Measurements from ENCODE around the gene MTCH2.
"Not testable (repeated sequence)": the region's sequence is repeated elsewhere in the genome, so short reads cannot be mapped to it uniquely, and the experiment has no call there.

MTCH2 gene

DNA sequence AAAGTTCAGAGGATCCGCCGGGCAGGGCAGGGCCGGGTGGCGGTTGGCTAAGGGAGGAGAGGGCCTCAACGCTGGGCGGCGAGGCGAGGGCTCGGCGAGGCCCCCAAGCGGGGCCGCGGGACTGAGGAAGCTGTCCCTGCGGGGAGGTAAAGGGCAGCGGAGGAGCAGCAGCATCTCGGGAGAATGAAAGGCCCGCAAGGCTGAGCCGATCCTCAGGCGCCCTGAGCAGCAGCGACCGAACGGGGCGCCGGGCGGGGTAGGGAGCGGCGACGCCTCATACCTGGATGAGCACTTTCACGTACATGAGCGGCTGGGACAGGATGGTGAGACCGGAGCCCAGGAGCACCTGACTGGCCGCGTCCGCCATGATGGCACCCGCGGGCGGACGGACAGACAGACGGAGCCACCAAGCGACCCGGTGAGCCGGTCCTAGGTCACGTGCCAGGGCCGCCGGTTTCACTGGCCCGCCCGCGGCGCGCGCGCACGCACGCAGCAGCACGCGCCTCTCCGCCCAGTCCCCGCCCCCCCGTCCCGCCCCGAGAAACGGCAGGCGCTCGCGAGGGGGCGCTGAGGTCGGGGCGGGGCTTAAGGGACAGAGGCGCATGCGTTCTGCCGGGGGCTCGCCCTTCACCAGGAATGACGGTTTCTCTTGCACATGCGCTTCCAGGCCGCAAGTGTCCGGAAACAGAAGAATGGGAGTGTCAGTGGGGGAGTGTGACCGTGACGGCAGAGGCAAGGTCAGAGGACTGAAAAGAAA is at the start of gene MTCH2:
Gene MTCH2, minus strand, starts transcription at position 461 of the 757 bp plus-strand sequence. Its CDS starts 94 bp downstream, at position 367.
- Mint-ChIP-seq H3K27me3 (no peaks in the 10 kb centered on the region), H3K27ac (peak within 1 kb of the TSS; percentile 97), H3K9me3 (no peaks in the 10 kb centered on the region), H3K4me1 (ENCODE audit: low read depth) (peaks cover 14% of the 10 kb centered on the region), H3K36me3 (ENCODE audit: low read depth) (peaks cover 38% of the 10 kb centered on the region), H3K4me3 (peak within 1 kb of the TSS; percentile 97)
- intact Hi-C loops (cut with micrococcal nuclease), result loop anchor here (1.0 to 2.0 kb wide), 2 partner anchors 73 to 125 kb away; partner anchors contain the start of genes AGBL2 and FNBP4

GRCh38 chr11:47691979-47692378 is 49.6 kb upstream of the MTCH2 start:
- H3K4me3 Mint-ChIP-seq, result no peak overlapping the region
- H3K27ac Mint-ChIP-seq, result no peak overlapping the region
- H3K4me1 Mint-ChIP-seq (ENCODE audit: low read depth), result peaks cover 11% of the 10 kb centered on the region
- H3K36me3 Mint-ChIP-seq (ENCODE audit: low read depth), result no peaks in the 10 kb centered on the region
- no peaks in the 10 kb centered on the region for H3K27me3 Mint-ChIP-seq
- intact Hi-C loops (cut with micrococcal nuclease), result no loop called here
- H3K9me3 Mint-ChIP-seq, result no peaks in the 10 kb centered on the region

- Mint-ChIP-seq H3K4me1 (ENCODE audit: low read depth) (peaks cover 11% of the 10 kb centered on the region), H3K4me3 (no peak overlapping the region), H3K36me3 (ENCODE audit: low read depth) (no peaks in the 10 kb centered on the region), H3K9me3 (no peaks in the 10 kb centered on the region), H3K27ac (no peak overlapping the region), H3K27me3 (no peaks in the 10 kb centered on the region)
- intact Hi-C loops (cut with micrococcal nuclease), result no loop called here
These were observed 47.1 kb upstream of the MTCH2 start for GRCh38 chr11:47689480-47689879.

- intact Hi-C loops (cut with micrococcal nuclease), result no loop called here
- Mint-ChIP-seq H3K36me3 (ENCODE audit: low read depth) (no peaks in the 10 kb centered on the region), H3K9me3 (no peaks in the 10 kb centered on the region), H3K27me3 (no peaks in the 10 kb centered on the region), H3K4me3 (no peak overlapping the region), H3K4me1 (ENCODE audit: low read depth) (peaks cover 11% of the 10 kb centered on the region), H3K27ac (no peak overlapping the region)
These were observed 46.6 kb upstream of the MTCH2 start for GRCh38 chr11:47688991-47689390.

GRCh38 chr11:47688111-47688510 is 45.8 kb upstream of the MTCH2 start:
- Mint-ChIP-seq H3K27me3 (no peaks in the 10 kb centered on the region), H3K36me3 (ENCODE audit: low read depth) (no peaks in the 10 kb centered on the region), H3K4me3 (no peak overlapping the region), H3K4me1 (ENCODE audit: low read depth) (peaks cover 11% of the 10 kb centered on the region), H3K27ac (no peak overlapping the region), H3K9me3 (no peaks in the 10 kb centered on the region)
- intact Hi-C loops (cut with micrococcal nuclease), result no loop called here

- H3K4me3 Mint-ChIP-seq; H3K4me1 Mint-ChIP-seq (ENCODE audit: low read depth); H3K27me3 Mint-ChIP-seq; H3K27ac Mint-ChIP-seq; intact Hi-C loops (cut with micrococcal nuclease); H3K36me3 Mint-ChIP-seq (ENCODE audit: low read depth); H3K9me3 Mint-ChIP-seq: not testable (repeated sequence)
These were observed 44.3 kb upstream of the MTCH2 start for GRCh38 chr11:47686704-47687103.

GRCh38 chr11:47686151-47686550 is 43.8 kb upstream of the MTCH2 start:
- no peak overlapping the region for H3K27ac Mint-ChIP-seq

DNA sequence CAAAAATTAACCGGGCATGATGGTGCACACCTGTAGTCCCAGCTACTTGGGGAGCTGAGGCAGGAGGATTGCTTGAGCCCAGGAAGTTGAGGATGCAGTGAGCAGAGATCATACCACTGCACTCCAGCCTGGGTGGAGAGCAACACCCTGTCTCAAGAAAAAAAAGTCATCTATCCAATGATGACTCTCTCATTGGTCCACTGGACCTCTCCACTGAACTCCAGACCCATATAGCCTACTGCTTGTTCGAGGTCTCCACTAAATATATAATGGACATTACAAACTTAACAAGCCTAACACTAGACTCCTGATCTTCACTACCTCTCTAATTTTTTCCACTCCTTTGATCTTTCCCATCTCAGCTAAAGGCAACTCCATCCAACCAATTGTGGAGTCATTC is 33.5 kb upstream of the MTCH2 start:
- intact Hi-C loops (cut with micrococcal nuclease), result no loop called here
- H3K36me3 Mint-ChIP-seq (ENCODE audit: low read depth), result no peaks in the 10 kb centered on the region
- H3K4me1 Mint-ChIP-seq (ENCODE audit: low read depth), result no peaks in the 10 kb centered on the region
- no peak overlapping the region for H3K4me3 Mint-ChIP-seq
- H3K27me3 Mint-ChIP-seq, result no peaks in the 10 kb centered on the region
- H3K27ac Mint-ChIP-seq, result no peak overlapping the region
- no peaks in the 10 kb centered on the region for H3K9me3 Mint-ChIP-seq

More at GRCh38 chr11:47686151-47686550, 43.8 kb upstream of the MTCH2 start:
- Mint-ChIP-seq H3K36me3 (ENCODE audit: low read depth) (no peaks in the 10 kb centered on the region), H3K9me3 (no peaks in the 10 kb centered on the region), H3K4me3 (no peak overlapping the region), H3K27me3 (no peaks in the 10 kb centered on the region), H3K4me1 (ENCODE audit: low read depth) (peaks cover 7% of the 10 kb centered on the region)
- intact Hi-C loops (cut with micrococcal nuclease), result no loop called here

- no peak overlapping the region for H3K27ac Mint-ChIP-seq
These were observed 29.9 kb upstream of the MTCH2 start for GRCh38 chr11:47672283-47672730.

DNA sequence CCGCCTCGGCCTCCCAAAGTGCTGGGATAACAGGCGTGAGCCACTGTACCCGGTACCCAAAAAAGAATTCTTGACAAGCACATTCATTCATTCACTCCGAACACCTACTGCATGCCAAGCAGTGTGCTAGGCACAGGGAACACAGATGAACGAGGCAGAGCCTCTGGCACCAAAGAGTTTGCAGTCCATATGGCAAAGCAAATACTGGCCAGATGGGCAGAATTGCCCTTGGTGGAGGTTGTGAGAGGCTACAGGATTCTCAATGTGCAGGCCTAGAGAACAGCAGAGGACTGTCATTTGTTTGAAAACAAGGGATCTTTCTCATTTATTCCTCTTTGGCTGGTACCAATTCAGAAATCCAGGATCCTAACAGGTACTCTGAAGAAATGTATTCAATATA is 27.5 kb upstream of the MTCH2 start:
- H3K4me1 Mint-ChIP-seq (ENCODE audit: low read depth), result no peaks in the 10 kb centered on the region
- no peaks in the 10 kb centered on the region for H3K36me3 Mint-ChIP-seq (ENCODE audit: low read depth)
- H3K4me3 Mint-ChIP-seq, result no peak overlapping the region
- intact Hi-C loops (cut with micrococcal nuclease), result no loop called here
- no peaks in the 10 kb centered on the region for H3K27me3 Mint-ChIP-seq
- no peaks in the 10 kb centered on the region for H3K9me3 Mint-ChIP-seq
- H3K27ac Mint-ChIP-seq, result no peak overlapping the region

More at GRCh38 chr11:47672283-47672730, 29.9 kb upstream of the MTCH2 start:
- H3K9me3 Mint-ChIP-seq, result no peaks in the 10 kb centered on the region
- no peaks in the 10 kb centered on the region for H3K27me3 Mint-ChIP-seq
- no peaks in the 10 kb centered on the region for H3K36me3 Mint-ChIP-seq (ENCODE audit: low read depth)
- no peaks in the 10 kb centered on the region for H3K4me1 Mint-ChIP-seq (ENCODE audit: low read depth)
- intact Hi-C loops (cut with micrococcal nuclease), result no loop called here
- H3K4me3 Mint-ChIP-seq, result no peak overlapping the region

DNA sequence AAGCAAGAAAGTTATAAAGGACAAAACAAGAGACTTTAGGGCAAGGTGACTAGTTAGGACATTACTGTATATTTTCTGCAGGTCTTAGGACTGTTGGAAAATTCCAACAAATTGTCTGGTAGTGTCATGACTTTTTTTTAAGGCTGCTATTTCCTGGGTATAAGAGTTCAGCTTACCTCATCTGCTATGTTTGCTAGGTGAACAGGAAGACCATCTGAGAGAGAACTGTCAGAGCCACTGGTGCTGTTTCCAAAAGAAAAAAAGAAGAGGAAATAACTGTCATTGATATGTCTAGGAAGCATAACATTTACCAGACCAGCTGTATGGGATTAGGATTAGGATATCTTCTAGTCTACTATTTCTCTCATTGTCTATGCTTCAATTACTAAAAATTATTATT is 26.3 kb upstream of the MTCH2 start:
- no peak overlapping the region for H3K4me3 Mint-ChIP-seq
- H3K9me3 Mint-ChIP-seq, result no peaks in the 10 kb centered on the region
- no peak overlapping the region for H3K27ac Mint-ChIP-seq
- no peaks in the 10 kb centered on the region for H3K36me3 Mint-ChIP-seq (ENCODE audit: low read depth)
- intact Hi-C loops (cut with micrococcal nuclease), result no loop called here
- no peaks in the 10 kb centered on the region for H3K4me1 Mint-ChIP-seq (ENCODE audit: low read depth)
- no peaks in the 10 kb centered on the region for H3K27me3 Mint-ChIP-seq

DNA sequence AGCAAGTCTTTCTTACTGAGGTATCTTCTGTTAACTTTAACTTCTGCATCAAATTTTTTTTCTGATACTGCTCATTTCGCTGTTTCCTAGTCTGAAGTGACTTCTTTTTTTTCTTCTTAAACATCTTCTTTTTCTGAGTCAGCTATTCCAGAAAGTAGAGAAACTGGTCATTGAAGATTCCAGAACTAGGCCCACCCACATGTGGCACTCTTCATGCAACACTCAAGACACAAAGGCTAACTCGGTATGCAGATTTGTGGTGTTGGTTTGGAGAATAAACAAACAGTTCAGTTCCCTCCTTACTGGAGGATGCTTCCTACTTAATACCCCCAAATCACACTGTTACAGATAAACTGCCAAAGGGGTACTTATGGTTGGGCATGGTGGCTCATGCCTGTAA is 25.2 kb upstream of the MTCH2 start:
- intact Hi-C loops (cut with micrococcal nuclease), result no loop called here
- H3K4me3 Mint-ChIP-seq, result no peak overlapping the region
- no peaks in the 10 kb centered on the region for H3K4me1 Mint-ChIP-seq (ENCODE audit: low read depth)
- no peaks in the 10 kb centered on the region for H3K36me3 Mint-ChIP-seq (ENCODE audit: low read depth)
- no peaks in the 10 kb centered on the region for H3K27me3 Mint-ChIP-seq
- no peaks in the 10 kb centered on the region for H3K9me3 Mint-ChIP-seq
- no peak overlapping the region for H3K27ac Mint-ChIP-seq

GRCh38 chr11:47667135-47667534 is 24.8 kb upstream of the MTCH2 start:
- intact Hi-C loops (cut with micrococcal nuclease), result no loop called here
- Mint-ChIP-seq H3K4me1 (ENCODE audit: low read depth) (no peaks in the 10 kb centered on the region), H3K9me3 (no peaks in the 10 kb centered on the region), H3K27ac (no peak overlapping the region), H3K27me3 (no peaks in the 10 kb centered on the region), H3K36me3 (ENCODE audit: low read depth) (no peaks in the 10 kb centered on the region), H3K4me3 (no peak overlapping the region)

- H3K4me1 Mint-ChIP-seq (ENCODE audit: low read depth); H3K9me3 Mint-ChIP-seq; H3K36me3 Mint-ChIP-seq (ENCODE audit: low read depth); H3K4me3 Mint-ChIP-seq; H3K27ac Mint-ChIP-seq; intact Hi-C loops (cut with micrococcal nuclease); H3K27me3 Mint-ChIP-seq: not testable (repeated sequence)
These were observed 22.6 kb upstream of the MTCH2 start for GRCh38 chr11:47664936-47665335.

- Mint-ChIP-seq H3K4me1 (ENCODE audit: low read depth) (no peaks in the 10 kb centered on the region), H3K4me3 (no peak overlapping the region), H3K36me3 (ENCODE audit: low read depth) (no peaks in the 10 kb centered on the region), H3K9me3 (no peaks in the 10 kb centered on the region), H3K27me3 (peaks cover 1% of the 10 kb centered on the region), H3K27ac (no peak overlapping the region)
- intact Hi-C loops (cut with micrococcal nuclease), result no loop called here
These were observed 18.9 kb upstream of the MTCH2 start for GRCh38 chr11:47661245-47661644.
